SW480 (cell line): ENCODE measurements around the gene TCEA2.

Experiments
- DNase-seq: peaks from one replicate; pipeline ENCODE4 v3.0.0-alpha.2; 2016; ENCODE audit warnings: low spot score

Gene TCEA2

DNA sequence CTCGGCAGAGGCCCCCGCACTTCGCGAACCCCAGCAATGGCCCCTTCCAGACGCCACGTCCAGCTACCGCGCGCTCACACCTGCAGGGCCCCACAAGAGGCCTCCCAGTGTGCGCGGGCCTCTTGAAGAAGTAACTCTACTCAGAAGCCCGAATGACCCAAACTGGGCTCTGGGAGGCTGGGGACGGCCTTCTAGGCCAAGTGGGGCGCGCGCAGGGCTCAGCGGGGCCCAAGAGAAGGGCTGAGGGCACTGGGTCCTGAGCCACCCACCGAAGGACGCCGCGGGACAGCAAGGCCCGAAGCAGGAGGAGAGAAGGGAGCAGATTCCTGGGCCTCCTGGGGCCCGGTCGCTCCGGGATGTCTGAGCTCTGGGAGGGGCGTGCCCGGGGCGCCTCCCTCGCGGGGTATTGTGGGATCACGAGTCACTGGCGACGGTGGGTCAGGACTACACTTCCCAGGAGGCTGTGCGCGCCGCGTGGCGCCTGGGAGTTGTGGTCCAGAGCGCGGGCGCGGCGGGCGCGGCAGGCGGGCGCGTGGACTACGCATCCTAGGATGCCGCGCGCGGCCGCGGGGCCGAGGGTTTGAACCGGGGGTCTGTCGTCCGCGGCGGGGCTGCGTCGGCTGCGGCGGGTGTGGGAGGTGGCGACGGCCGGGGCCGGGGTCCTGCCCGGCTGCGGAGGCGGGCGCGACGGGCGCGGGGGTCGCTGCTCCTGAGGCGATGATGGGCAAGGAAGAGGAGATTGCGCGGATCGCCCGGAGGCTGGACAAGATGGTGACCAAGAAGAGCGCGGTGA, at the start of gene TCEA2:
Gene TCEA2, plus strand, starts transcription at position 603 of the 793 bp plus-strand sequence. Its CDS starts 115 bp downstream, at position 718.
- DNase-seq = peak; percentile 96

- no peak for DNase-seq
These were observed 47.4 kb upstream of the TCEA2 start for GRCh38 chr20:64015635-64016034.

- DNase-seq = no peak
These were observed 41.6 kb upstream of the TCEA2 start for GRCh38 chr20:64021124-64021975.

- no peak for DNase-seq
These were observed 40.2 kb upstream of the TCEA2 start for GRCh38 chr20:64022671-64023360.

DNA sequence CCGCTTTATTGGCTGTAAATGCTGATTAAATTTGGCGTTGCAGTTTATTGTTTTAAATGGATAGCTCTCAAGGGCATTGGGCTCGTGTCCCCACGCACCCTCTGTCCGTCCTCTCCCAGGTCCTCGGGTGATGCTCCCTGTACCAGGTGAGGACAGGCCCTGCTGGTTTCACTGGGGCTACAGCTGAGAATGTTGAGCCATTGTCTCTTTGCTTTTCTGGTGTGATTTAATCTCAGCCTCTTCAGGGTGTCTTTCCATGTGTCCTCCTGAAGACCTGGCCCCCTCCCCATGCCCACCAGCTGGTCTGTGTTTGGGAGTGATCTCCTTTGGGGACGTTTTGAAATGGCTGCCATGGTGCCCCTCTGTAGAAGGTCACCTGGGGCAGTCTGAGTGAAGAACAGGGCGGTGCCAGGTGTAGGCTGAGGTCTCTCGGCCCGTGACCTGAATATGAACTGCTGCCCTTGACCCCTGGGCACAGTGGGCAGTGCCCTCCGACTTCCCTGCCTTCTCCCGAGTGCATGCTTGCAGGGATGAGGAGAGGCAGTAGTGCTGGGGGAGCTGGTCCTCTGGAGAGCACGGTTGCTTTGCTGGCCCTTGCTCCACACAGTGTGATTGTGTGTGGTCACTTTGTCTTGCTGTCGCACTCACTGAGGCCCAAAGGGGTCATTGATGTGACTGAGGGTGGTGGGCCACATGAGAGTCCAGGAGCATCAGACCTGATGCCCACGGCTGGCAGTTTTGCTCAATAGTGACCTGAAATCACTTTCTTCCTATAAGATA, 39.4 kb upstream of the TCEA2 start:
- no peak for DNase-seq

DNA sequence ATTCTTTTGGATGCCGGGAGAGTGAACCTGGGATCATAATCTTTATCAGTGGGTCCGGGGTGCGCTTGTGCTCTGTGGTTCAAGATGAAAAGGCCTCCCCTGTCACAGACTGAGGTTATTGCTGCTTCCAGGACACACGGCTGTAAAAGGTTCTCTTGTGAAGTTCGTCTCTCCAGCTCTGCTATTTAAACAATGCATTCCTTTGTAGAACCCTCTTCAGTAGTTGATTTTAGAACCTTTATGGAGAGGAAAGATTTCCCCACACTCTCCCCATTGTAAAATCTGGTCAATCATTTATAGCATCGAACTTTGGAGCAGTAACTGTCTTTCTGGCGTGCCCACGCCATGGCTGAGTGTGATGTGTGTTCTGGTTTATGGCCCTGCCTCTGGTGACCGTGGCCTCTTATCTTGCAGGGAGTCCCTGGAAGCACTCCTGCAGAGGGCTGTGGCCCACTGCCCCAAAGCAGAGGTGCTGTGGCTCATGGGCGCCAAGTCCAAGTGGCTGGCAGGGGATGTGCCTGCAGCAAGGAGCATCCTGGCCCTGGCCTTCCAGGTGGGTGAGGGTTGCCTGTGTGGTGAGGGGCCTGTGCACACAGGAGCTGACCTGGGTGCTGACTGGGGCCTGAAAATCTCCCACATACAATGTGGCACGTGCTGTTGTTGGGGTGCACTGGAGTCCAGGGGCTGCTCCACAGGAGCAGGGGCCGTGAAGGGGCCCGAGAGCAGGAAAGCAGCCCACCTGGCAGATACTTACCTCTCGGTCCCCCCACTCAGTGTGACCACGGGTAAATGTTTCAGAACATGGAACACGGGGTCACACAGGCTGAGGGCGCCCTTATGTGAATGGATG, 38.6 kb upstream of the TCEA2 start:
- DNase-seq = peak; percentile 65

- no peak for DNase-seq
These were observed 37.7 kb upstream of the TCEA2 start for GRCh38 chr20:64025101-64025825.

- no peak for DNase-seq
These were observed 37.1 kb upstream of the TCEA2 start for GRCh38 chr20:64025826-64026412.

- no peak for DNase-seq
These were observed 34.9 kb upstream of the TCEA2 start for GRCh38 chr20:64027981-64028685.

GRCh38 chr20:64029293-64030117, 33.5 kb upstream of the TCEA2 start:
- DNase-seq = no peak

DNA sequence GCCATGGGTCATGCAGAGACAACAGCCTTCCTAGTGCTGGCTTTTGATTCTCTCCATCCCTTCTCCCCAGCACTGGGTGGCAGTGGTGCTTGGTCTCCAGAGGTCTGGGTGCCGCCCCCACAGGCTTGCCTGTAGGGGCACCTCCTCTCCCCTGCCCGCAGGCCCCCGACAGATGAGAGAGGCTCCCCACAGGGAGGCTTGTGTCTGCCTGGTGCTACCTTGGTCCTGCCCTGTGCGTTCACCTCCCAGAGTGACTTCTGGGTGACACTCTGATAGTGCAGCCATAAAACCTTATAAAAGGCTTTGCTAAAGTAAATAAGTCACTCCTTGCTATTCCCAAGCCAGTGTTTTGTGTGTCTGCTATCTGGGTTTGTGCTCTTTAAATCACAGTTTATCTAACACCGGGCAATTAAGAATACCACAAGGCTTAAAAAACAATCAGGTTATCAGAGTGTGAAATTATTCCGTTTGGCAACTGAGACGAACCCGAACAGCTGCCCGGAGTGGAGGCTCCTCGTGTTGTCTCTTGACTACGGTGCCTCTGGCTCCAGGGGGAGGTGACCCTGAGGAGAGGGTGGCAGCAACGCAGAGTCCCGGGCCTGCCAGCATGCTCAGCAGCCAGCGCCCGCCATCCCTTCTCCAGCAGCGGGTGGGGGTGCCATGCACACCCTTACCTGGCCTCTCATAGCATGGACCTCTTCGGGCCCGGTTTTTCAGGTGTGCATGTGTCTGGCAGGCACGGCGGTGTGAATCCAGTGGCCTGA, 32.4 kb upstream of the TCEA2 start:
- no peak for DNase-seq

GRCh38 chr20:64031822-64032314, 31.1 kb upstream of the TCEA2 start:
- no peak for DNase-seq

- no peak for DNase-seq
These were observed 30.0 kb upstream of the TCEA2 start for GRCh38 chr20:64032706-64033624.

GRCh38 chr20:64033981-64034493, 29.0 kb upstream of the TCEA2 start:
- DNase-seq = no peak

DNA sequence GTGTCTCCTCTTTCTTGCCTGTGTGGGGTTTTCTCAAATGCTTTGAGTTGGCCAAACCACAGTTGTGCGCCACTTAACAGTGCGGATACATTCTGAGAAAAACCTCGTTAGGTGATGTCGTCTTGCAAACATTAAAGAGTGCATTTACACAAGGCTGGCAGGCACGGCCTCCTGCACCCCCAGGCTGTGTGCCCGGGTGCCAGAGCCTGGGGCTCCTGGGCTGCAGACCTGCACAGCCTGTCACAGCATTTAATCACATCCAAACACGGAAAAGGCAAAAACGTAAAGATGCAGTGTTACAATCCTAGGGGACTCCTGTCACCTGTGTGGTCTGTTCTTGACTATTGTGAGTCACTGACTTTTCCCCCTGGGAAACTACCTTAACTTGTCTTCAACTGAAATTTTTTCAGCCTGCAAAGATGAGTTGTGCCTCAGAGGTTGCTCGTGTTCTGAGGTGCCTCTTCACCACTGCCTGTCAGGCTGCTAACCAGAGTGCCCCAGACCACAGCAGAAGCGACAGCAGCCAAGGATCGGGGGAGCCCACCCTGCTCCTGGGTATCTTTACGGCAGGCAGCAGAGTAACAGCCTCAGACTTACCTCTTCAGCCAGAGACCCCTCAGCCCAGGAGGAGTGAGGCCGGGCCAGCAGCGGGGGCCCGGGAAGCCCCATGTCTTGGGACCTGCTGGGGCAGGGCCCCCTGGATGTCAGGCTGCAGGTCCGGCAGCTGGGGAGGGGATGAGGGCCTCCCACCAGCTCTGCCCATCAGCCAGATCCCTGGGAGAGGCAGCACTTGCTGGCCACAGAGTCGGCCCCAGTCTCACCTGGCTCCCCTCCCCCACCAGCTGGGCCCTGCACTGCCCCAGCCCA, 27.7 kb upstream of the TCEA2 start:
- DNase-seq = no peak
